GM12872 (cell line): ENCODE data around the gene DVL1.

Source experiments
- TF ChIP-seq, protein P1 (sequence below): IDR thresholded peaks from 3 replicates; pipeline ENCODE4 v1.5.1; 2011; ENCODE audit warnings: low read depth, mild to moderate bottlenecking, low read length, moderate library complexity; ENCODE audit not compliant: insufficient read depth

Gene DVL1

DNA sequence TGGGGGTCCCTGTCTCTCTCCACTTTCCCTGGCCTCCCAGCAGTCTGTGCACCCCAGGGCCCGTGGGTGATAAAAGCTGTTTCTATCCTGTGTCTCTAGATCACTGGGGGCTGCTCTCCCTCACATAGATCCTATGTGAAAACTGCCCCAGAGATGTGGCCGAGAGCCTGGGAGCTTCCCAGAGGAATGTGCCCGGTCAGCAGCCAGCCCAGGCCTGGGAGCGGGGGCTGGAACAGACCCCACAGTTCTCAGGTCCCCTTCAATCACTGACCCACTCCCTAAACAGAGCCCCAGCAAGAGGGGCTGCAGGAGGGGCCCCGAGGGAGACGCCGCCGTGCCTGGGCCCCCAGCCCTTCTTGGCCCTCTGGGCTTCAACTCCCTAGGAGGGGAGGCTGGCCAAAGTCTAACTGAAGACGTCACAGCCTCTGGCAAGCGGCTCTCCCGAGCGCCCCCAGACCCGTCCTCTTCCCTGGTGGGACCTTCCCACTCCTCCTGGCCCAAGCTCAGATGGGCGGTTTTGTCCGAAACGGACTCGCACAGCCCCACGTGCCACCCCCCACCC is 8.7 kb upstream of the DVL1 start:
- TF ChIP-seq, protein P1, sequence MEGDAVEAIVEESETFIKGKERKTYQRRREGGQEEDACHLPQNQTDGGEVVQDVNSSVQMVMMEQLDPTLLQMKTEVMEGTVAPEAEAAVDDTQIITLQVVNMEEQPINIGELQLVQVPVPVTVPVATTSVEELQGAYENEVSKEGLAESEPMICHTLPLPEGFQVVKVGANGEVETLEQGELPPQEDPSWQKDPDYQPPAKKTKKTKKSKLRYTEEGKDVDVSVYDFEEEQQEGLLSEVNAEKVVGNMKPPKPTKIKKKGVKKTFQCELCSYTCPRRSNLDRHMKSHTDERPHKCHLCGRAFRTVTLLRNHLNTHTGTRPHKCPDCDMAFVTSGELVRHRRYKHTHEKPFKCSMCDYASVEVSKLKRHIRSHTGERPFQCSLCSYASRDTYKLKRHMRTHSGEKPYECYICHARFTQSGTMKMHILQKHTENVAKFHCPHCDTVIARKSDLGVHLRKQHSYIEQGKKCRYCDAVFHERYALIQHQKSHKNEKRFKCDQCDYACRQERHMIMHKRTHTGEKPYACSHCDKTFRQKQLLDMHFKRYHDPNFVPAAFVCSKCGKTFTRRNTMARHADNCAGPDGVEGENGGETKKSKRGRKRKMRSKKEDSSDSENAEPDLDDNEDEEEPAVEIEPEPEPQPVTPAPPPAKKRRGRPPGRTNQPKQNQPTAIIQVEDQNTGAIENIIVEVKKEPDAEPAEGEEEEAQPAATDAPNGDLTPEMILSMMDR, result no peak

DNA sequence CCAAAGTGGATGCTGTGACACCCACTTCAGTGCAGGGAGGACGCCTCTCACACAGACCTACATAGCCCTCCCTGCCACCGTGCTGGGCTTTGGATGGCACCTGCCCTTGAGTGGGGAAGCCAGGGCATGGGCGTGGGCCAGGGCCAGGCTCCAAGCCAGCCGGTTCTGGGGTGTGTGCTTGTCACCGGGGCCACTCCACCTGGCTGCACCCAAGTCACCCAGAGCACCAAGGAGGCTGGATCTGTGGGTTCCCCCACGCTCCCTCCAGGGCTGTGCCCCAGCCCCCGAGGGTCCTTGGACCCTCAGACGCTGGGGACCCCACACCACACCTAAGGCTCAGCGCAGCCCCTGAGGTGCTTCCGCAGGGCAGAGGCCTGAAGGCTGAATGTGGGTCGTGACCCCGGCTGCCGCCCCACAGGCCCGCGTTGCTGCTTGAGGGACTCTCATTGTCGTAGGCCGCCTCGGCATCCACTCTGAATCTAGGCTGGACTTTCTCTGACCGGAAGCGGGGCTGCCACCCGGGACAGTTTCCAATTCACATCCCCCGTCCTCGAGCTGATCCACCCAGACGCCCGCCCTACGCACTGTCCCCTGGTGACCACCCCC is 7.7 kb upstream of the DVL1 start:
- TF ChIP-seq, protein P1, result no peak

DNA sequence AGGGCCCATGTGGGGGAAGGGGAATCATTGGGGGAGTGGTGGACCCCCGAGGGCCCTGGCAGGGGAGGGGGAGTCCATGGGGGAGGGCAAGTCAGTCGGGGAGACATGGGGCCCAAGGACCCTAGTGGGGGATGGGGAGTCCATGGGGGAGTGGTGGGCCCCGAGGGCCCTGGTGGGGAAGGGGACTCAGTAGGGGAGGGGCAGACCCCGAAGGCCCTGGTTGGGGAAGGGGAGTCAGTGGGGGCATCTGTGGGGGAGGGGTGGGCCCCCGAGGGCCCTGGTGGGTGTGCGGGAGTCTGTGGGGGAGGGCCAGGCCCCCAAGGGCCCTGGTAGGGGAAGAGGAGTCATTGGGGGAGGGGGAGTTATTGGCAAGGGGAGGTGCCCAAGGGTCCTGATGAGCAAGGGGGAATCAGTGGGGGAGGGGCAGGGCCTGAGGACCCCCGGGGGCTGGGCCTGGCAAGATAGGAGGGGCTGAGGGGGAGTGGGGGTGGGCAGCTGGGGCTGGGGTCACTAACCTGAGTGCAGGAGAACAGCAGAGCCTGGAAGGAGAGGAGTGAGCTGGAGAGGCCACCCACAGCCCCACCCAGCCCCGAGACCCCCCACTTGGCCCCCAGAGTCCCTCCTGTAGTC is 7.1 kb upstream of the DVL1 start:
- TF ChIP-seq, protein P1, result no peak

DNA sequence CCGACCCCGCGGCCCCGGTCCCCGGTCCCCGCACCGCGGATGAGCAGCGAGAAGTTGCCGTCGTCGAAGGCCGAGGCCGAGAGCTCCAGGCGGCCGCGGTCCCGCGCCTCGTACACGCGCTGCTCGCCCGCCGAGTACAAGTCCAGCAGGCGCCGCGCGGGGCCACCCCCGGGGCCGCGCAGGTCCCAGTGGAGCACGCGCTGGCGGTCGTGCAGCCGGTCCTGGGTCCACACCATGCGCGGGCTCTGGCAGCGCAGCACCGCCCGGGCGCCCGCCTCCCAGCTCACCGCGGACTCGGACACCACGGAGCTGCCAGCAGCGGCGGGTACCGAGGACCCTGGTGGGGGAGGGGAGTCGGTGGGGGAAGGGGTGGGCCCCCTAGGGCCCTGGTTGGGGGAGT is 6.2 kb upstream of the DVL1 start:
- TF ChIP-seq, protein P1, result no peak

DNA sequence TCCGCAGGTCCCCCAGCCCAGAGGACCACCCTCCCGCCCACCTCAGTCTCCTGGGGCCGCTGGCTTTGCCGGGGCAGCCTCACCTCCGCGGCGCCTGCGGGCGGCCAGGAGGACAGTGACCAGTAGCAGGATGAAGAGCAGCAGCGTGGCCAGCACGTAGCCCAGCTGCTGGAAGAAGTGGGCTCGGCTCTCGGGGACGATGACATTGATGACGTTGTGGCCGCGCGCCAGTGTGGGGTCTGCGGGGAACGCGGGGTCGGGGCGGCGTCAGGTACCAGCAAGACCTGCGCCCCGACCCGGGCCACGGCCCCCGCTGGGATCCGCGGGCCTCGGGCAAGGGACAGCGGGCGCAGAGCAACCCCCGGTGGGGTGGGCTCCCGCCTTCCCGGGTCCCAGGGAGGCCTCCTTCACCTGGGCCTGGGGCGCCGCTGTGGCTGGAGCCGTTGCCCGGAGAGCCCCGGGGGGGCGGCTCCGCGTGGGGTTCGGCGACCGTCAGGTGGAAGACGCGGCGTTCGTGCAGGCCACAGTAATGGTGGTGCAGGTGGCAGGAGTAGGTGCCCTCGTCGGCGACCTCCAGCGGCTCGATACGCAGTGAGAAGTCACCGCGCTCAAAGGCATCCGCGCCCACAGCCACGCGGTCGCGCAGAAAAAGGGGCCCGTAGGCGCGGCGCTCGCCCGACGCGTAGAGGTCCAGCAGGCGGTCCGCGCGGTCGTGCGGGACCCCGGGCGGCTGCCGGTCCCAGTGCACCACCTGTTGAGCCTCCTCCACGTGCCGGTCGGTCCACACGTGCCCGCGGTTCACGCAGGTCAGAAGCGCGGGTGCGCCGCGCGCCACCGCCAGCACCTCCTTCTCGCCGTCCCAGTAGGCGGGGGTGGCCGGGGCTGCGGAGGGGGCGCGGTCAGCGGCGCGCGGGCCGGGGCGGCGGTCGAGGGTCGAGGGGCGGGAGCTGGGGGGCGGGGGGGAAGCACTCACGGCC is 5.3 kb upstream of the DVL1 start:
- TF ChIP-seq, protein P1, result no peak

DNA sequence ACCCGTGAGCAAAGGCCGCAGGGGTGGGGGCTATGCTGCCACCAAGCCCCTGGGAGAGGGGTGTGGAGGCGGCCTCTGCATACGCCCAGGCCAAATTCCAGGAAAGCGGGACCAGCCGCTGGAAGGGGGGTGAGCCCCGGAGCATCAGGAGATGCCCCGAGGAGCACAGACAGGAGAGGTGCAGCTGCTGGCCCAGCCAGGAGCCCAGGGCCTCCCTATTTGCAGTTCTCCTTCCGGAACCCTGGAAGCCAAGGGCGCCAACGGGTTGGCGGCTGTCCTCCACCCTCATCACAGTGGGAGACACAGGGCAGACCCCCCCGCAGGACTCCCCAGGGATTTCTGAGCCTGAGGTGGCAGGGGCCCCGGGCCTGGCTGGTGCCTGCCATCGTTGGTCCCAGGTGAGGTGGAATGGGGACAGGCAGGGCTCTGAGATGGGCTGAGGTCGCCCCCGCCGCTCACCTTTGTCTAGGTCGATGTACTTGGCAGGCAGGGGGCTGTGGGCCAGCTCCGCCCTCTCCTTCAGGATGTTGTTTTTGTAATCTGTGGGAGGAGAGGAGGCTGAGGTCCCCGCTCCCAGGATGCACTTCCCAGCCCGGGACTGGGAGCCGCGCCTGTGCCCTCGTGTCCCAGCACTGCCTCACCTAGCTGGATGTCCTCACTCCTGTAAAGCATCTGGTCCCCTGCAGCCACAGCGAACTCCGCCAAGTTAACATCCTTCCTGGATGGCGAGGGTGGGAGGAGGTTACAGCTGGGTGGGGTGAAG is 4.4 kb upstream of the DVL1 start:
- TF ChIP-seq, protein P1, result no peak
